ENCODE results near the gene NCL.

Gene NCL

GRCh38 chr2:231455890-231456289 is 8.4 kb downstream of the NCL start:
- peaks cover 32% of the 10 kb centered on the region for H3K4me1 ChIP-seq (ENCODE audit: insufficient read depth, low read length, poor library complexity, severe bottlenecking)
- no peaks in the 10 kb centered on the region for H3K9me3 ChIP-seq (ENCODE audit: insufficient read depth, low read depth, low read length)
- H3K9me2 ChIP-seq (replicated peaks; ENCODE audit: low read depth, low read length): no peaks in the 10 kb centered on the region
- H4K20me1 ChIP-seq (ENCODE audit: insufficient read depth, low read length, poor library complexity, severe bottlenecking): peaks cover 58% of the 10 kb centered on the region
- H3K27me3 ChIP-seq (ENCODE audit: insufficient read depth, low read length, poor library complexity, severe bottlenecking): no peaks in the 10 kb centered on the region
- H3K79me2 ChIP-seq (ENCODE audit: insufficient read depth, low read length): peaks cover 56% of the 10 kb centered on the region
- H2AFZ ChIP-seq (ENCODE audit: low read length): no peak overlapping the region
- H3K36me3 ChIP-seq (ENCODE audit: insufficient read depth, low read length): peaks cover 87% of the 10 kb centered on the region
- TF ChIP-seq, protein P1, sequence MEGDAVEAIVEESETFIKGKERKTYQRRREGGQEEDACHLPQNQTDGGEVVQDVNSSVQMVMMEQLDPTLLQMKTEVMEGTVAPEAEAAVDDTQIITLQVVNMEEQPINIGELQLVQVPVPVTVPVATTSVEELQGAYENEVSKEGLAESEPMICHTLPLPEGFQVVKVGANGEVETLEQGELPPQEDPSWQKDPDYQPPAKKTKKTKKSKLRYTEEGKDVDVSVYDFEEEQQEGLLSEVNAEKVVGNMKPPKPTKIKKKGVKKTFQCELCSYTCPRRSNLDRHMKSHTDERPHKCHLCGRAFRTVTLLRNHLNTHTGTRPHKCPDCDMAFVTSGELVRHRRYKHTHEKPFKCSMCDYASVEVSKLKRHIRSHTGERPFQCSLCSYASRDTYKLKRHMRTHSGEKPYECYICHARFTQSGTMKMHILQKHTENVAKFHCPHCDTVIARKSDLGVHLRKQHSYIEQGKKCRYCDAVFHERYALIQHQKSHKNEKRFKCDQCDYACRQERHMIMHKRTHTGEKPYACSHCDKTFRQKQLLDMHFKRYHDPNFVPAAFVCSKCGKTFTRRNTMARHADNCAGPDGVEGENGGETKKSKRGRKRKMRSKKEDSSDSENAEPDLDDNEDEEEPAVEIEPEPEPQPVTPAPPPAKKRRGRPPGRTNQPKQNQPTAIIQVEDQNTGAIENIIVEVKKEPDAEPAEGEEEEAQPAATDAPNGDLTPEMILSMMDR (conservative IDR thresholded peaks at IDR 0.05; ENCODE audit: low read length): no peak
- TF ChIP-seq EZH2phosphoT487 (IDR thresholded peaks at IDR 0.05; ENCODE audit: borderline replicate concordance): no peak
- H3K4me3 ChIP-seq (ENCODE audit: low read length, poor library complexity, severe bottlenecking): no peak overlapping the region
- H3K4me2 ChIP-seq (ENCODE audit: low read depth, low read length, poor library complexity, severe bottlenecking): no peak overlapping the region
- H3K9ac ChIP-seq (ENCODE audit: low read depth, low read length, poor library complexity, severe bottlenecking): no peak overlapping the region
- peaks cover 27% of the 10 kb centered on the region for H3F3A ChIP-seq (ENCODE audit: low read depth)

DNA sequence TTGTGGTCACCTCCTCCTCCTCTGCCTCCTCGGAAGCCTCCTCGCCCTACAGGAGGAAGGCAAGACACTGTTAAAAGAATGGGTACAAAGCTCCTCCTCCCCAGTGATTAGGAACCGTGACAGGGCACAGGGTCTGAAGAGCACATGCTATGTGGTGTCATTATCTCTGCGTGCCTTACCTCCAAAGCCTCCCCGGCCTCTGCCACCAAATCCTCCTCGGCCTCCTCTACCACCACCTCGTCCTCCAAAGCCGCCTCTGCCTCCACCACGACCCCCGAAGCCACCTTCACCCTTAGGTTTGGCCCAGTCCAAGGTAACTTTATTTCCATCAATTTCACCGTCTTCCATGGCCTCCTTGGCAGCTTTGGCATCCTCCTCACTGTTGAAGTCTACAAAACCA is 9.1 kb downstream of the NCL start:
- peaks cover 49% of the 10 kb centered on the region for H3K79me2 ChIP-seq (ENCODE audit: insufficient read depth, low read length)
- H4K20me1 ChIP-seq (ENCODE audit: insufficient read depth, low read length, poor library complexity, severe bottlenecking): peaks cover 51% of the 10 kb centered on the region
- no peaks in the 10 kb centered on the region for H3K9me3 ChIP-seq (ENCODE audit: insufficient read depth, low read depth, low read length)

DNA sequence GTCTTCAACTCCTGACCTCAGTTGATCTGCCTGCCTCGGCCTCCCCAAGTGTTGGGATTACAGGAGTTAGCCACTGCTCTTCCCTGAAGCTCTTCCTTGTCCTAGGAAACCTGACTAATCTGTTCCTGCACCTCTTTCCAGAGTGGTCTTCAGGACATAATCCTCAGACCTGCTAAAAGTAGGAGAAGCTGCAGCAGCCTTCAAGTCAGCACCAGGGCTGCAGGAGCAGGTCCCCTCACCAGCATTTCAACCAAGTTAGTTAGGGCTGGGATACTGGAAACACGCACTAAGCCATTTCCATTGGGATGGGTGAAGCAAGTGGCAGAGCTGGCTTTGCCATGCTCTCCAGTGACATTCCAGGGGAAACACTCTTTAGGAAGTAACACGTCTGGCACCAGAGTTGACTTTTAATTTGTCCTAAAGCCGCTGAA is 9.9 kb downstream of the NCL start:
- Histone ChIP-seq H3K27me3 (ENCODE audit: insufficient read depth, low read length, poor library complexity, severe bottlenecking) (no peaks in the 10 kb centered on the region), H3K36me3 (ENCODE audit: insufficient read depth, low read length) (peaks cover 72% of the 10 kb centered on the region), H3K9me3 (ENCODE audit: insufficient read depth, low read depth, low read length) (no peaks in the 10 kb centered on the region), H3K4me2 (ENCODE audit: low read depth, low read length, poor library complexity, severe bottlenecking) (no peak overlapping the region), H2AFZ (ENCODE audit: low read length) (no peak overlapping the region), H3F3A (ENCODE audit: low read depth) (peaks cover 27% of the 10 kb centered on the region), H3K79me2 (ENCODE audit: insufficient read depth, low read length) (peaks cover 41% of the 10 kb centered on the region), H3K9me2 (replicated peaks; ENCODE audit: low read depth, low read length) (no peaks in the 10 kb centered on the region), H4K20me1 (ENCODE audit: insufficient read depth, low read length, poor library complexity, severe bottlenecking) (peaks cover 43% of the 10 kb centered on the region), H3K4me3 (ENCODE audit: low read length, poor library complexity, severe bottlenecking) (no peak overlapping the region), H3K9ac (ENCODE audit: low read depth, low read length, poor library complexity, severe bottlenecking) (no peak overlapping the region), H3K4me1 (ENCODE audit: insufficient read depth, low read length, poor library complexity, severe bottlenecking) (peaks cover 19% of the 10 kb centered on the region)
- TF ChIP-seq, protein P1 (conservative IDR thresholded peaks at IDR 0.05; ENCODE audit: low read length): no peak
- TF ChIP-seq EZH2phosphoT487 (IDR thresholded peaks at IDR 0.05; ENCODE audit: borderline replicate concordance): no peak

More for the DNA sequence above, 9.1 kb downstream of the NCL start:
- no peaks in the 10 kb centered on the region for H3K27me3 ChIP-seq (ENCODE audit: insufficient read depth, low read length, poor library complexity, severe bottlenecking)
- H3K4me1 ChIP-seq (ENCODE audit: insufficient read depth, low read length, poor library complexity, severe bottlenecking): peaks cover 25% of the 10 kb centered on the region
- H3K36me3 ChIP-seq (ENCODE audit: insufficient read depth, low read length): peaks cover 80% of the 10 kb centered on the region
- peaks cover 27% of the 10 kb centered on the region for H3F3A ChIP-seq (ENCODE audit: low read depth)
- H3K9ac ChIP-seq (ENCODE audit: low read depth, low read length, poor library complexity, severe bottlenecking): no peak overlapping the region
- no peaks in the 10 kb centered on the region for H3K9me2 ChIP-seq (replicated peaks; ENCODE audit: low read depth, low read length)
- no peak overlapping the region for H3K4me3 ChIP-seq (ENCODE audit: low read length, poor library complexity, severe bottlenecking)
- TF ChIP-seq, protein P1 (conservative IDR thresholded peaks at IDR 0.05; ENCODE audit: low read length): no peak
- no peak for TF ChIP-seq EZH2phosphoT487 (IDR thresholded peaks at IDR 0.05; ENCODE audit: borderline replicate concordance)
- no peak overlapping the region for H3K4me2 ChIP-seq (ENCODE audit: low read depth, low read length, poor library complexity, severe bottlenecking)
- H2AFZ ChIP-seq (ENCODE audit: low read length): no peak overlapping the region

Data from Loucy (cell line).